GM18951 (cell line): ENCODE measurements around the gene NUCKS1.

Experiments
- POLR2A ChIP-seq: IDR thresholded peaks from 4 replicates; pipeline ENCODE4 v1.6.1; 2011; ENCODE audit warnings: mild to moderate bottlenecking; ENCODE audit not compliant: insufficient read length, insufficient read depth; ENCODE audit errors: extremely low read depth
- in situ Hi-C: fragments of 300-500 bp; cut with MboI; formaldehyde crosslinking; loops from one replicate; pipeline ENCODE4 v1.12.0; 2022; ENCODE audit warnings: low sequenced_read_pairs, mixed read lengths, inconsistent platforms; ENCODE audit not compliant: unreplicated experiment

The NUCKS1 gene

GRCh38 chr1:205709640-205710039 lies 40.3 kb downstream of the NUCKS1 start:
- TF ChIP-seq POLR2A, result no peak
- in situ Hi-C loops, result loop anchor here (10.0 kb wide), 1 partner anchor 115 kb away; no protein-coding TSS in a partner anchor

- no peak for TF ChIP-seq POLR2A
- in situ Hi-C loops, result no loop called here
These were observed 41.0 kb downstream of the NUCKS1 start for GRCh38 chr1:205709059-205709398.

GRCh38 chr1:205706601-205707502 lies 43.1 kb downstream of the NUCKS1 start:
- TF ChIP-seq POLR2A, result no peak
- in situ Hi-C loops, result no loop called here

- in situ Hi-C loops, result no loop called here
- TF ChIP-seq POLR2A, result no peak
These were observed 45.1 kb downstream of the NUCKS1 start for GRCh38 chr1:205704903-205705302.

- TF ChIP-seq POLR2A, result no peak
- in situ Hi-C loops, result no loop called here
These were observed 46.9 kb downstream of the NUCKS1 start for GRCh38 chr1:205703072-205703471.

GRCh38 chr1:205701891-205702290 lies 48.1 kb downstream of the NUCKS1 start:
- TF ChIP-seq POLR2A, result no peak
- in situ Hi-C loops, result no loop called here

- in situ Hi-C loops, result no loop called here
- TF ChIP-seq POLR2A, result no peak
These were observed 48.6 kb downstream of the NUCKS1 start for GRCh38 chr1:205701420-205701819.

GRCh38 chr1:205700865-205701401 lies 49.0 kb downstream of the NUCKS1 start:
- TF ChIP-seq POLR2A, result no peak
- in situ Hi-C loops, result no loop called here

GRCh38 chr1:205699416-205699815 lies 50.6 kb downstream of the NUCKS1 start:
- no peak for TF ChIP-seq POLR2A
- in situ Hi-C loops, result no loop called here

GRCh38 chr1:205698921-205699320 lies 51.1 kb downstream of the NUCKS1 start:
- TF ChIP-seq POLR2A, result no peak
- in situ Hi-C loops, result no loop called here

- TF ChIP-seq POLR2A, result no peak
- in situ Hi-C loops, result no loop called here
These were observed 56.5 kb downstream of the NUCKS1 start for GRCh38 chr1:205693421-205693991.

- TF ChIP-seq POLR2A, result no peak
- in situ Hi-C loops, result no loop called here
These were observed 57.6 kb downstream of the NUCKS1 start for GRCh38 chr1:205692423-205692822.

GRCh38 chr1:205690122-205690756 lies 59.7 kb downstream of the NUCKS1 start:
- TF ChIP-seq POLR2A, result no peak

GRCh38 chr1:205689479-205689878 lies 60.5 kb downstream of the NUCKS1 start:
- TF ChIP-seq POLR2A, result no peak
- in situ Hi-C loops, result no loop called here

More at GRCh38 chr1:205690122-205690756, 59.7 kb downstream of the NUCKS1 start:
- in situ Hi-C loops, result no loop called here
